ENCODE data around the gene PRKCD. TPM values are rescaled to one million over a fixed set of nuclear protein-coding genes. Genes with fewer than 3 reads are reported as not detected.

The PRKCD gene
- total and polyA plus RNA-seq, 9 of the 15 experiments (the other 6 are each of a cell fraction or from before 2014, with no cell fraction given) = 2.5 to 19.5 (median 6.1) TPM

DNA sequence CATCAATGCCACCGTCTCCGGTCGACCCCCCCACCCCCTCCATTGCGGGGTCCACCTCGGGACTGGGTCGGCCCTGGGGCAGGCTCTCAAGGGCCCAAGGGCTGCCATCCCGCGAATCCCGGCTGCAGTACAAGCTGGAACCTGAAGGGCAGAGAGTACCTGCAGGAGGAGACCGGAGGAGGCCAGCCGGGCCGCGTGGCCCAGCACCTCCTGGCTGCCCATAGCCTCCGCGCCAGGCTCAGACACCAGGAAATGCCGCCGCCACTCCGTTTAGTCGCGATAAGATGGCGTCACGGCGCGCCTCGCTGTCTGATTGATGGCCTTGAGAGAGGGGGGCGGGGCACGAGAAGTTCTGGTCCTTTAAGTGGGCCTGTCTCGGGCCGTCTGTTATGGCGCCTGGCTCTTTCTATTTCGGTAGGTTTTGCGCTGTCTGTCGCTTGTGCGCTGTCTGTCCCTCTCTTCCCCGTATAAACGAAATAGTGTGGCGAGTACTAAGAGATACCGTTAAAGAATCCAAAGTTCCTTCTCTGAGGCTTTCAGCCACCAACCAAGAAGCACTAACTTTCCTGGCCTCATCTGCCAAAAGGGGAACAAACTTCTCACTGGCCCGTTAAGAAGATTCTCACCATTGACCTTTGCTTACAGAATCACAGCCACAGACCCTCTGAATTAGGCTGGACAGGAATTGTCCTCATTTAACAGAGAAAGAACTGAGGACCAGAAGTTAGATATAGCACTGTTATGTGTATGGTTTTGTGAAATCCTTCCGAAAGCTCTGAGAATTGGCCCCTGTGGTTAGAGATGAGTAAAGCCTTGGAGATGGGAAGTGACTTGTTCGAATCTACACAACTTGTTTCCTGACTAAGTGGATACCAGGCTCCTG is 30.6 kb upstream of the PRKCD start, which contains the start of gene RFT1 (continued):
- TF ChIP-seq, protein P1, sequence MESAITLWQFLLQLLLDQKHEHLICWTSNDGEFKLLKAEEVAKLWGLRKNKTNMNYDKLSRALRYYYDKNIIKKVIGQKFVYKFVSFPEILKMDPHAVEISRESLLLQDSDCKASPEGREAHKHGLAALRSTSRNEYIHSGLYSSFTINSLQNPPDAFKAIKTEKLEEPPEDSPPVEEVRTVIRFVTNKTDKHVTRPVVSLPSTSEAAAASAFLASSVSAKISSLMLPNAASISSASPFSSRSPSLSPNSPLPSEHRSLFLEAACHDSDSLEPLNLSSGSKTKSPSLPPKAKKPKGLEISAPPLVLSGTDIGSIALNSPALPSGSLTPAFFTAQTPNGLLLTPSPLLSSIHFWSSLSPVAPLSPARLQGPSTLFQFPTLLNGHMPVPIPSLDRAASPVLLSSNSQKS (CRISPR knock-in tag; IDR thresholded peaks at IDR 0.05) = no peak
- TF ChIP-seq, protein P2, sequence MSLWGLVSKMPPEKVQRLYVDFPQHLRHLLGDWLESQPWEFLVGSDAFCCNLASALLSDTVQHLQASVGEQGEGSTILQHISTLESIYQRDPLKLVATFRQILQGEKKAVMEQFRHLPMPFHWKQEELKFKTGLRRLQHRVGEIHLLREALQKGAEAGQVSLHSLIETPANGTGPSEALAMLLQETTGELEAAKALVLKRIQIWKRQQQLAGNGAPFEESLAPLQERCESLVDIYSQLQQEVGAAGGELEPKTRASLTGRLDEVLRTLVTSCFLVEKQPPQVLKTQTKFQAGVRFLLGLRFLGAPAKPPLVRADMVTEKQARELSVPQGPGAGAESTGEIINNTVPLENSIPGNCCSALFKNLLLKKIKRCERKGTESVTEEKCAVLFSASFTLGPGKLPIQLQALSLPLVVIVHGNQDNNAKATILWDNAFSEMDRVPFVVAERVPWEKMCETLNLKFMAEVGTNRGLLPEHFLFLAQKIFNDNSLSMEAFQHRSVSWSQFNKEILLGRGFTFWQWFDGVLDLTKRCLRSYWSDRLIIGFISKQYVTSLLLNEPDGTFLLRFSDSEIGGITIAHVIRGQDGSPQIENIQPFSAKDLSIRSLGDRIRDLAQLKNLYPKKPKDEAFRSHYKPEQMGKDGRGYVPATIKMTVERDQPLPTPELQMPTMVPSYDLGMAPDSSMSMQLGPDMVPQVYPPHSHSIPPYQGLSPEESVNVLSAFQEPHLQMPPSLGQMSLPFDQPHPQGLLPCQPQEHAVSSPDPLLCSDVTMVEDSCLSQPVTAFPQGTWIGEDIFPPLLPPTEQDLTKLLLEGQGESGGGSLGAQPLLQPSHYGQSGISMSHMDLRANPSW (CRISPR knock-in tag; IDR thresholded peaks at IDR 0.05) = no peak
- TF ChIP-seq, protein P3, sequence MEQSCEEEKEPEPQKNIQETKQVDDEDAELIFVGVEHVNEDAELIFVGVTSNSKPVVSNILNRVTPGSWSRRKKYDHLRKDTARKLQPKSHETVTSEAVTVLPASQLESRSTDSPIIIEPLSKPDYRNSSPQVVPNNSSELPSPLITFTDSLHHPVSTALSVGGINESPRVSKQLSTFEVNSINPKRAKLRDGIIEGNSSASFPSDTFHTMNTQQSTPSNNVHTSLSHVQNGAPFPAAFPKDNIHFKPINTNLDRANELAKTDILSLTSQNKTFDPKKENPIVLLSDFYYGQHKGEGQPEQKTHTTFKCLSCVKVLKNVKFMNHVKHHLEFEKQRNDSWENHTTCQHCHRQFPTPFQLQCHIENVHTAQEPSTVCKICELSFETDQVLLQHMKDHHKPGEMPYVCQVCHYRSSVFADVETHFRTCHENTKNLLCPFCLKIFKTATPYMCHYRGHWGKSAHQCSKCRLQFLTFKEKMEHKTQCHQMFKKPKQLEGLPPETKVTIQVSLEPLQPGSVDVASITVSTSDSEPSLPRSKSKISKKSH (CRISPR knock-in tag; IDR thresholded peaks at IDR 0.05) = no peak
- TF ChIP-seq HDGF (IDR thresholded peaks at IDR 0.05) (no peak), CBX5 (IDR thresholded peaks at IDR 0.05; ENCODE audit: borderline replicate concordance, low read depth) (no peak), ZNF184 (CRISPR knock-in tag; IDR thresholded peaks at IDR 0.05) (no peak), TBL1XR1 (IDR thresholded peaks at IDR 0.05; ENCODE audit: low read length in 2 of 2) (peak in 1 of 2 experiments; percentile 57; a peak in 1 of 4 replicates), ZNF124 (CRISPR knock-in tag; IDR thresholded peaks at IDR 0.05) (no peak), SRF (CRISPR knock-in tag; IDR thresholded peaks at IDR 0.05) (no peak), ARNT (IDR thresholded peaks at IDR 0.05) (no peak), ASH1L (IDR thresholded peaks at IDR 0.05; ENCODE audit: borderline replicate concordance, low read depth, partially characterized antibody) (no peak), KAT8 (IDR thresholded peaks at IDR 0.05; ENCODE audit: low read depth) (no peak), WHSC1 (IDR thresholded peaks at IDR 0.05; ENCODE audit: low read length) (no peak), GTF2A2 (tag; IDR thresholded peaks at IDR 0.05) (no peak)
- TF ChIP-seq, protein P4, sequence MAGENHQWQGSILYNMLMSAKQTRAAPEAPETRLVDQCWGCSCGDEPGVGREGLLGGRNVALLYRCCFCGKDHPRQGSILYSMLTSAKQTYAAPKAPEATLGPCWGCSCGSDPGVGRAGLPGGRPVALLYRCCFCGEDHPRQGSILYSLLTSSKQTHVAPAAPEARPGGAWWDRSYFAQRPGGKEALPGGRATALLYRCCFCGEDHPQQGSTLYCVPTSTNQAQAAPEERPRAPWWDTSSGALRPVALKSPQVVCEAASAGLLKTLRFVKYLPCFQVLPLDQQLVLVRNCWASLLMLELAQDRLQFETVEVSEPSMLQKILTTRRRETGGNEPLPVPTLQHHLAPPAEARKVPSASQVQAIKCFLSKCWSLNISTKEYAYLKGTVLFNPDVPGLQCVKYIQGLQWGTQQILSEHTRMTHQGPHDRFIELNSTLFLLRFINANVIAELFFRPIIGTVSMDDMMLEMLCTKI (IDR thresholded peaks at IDR 0.05; ENCODE audit: partially characterized antibody) = no peak
- TF ChIP-seq, protein P5, sequence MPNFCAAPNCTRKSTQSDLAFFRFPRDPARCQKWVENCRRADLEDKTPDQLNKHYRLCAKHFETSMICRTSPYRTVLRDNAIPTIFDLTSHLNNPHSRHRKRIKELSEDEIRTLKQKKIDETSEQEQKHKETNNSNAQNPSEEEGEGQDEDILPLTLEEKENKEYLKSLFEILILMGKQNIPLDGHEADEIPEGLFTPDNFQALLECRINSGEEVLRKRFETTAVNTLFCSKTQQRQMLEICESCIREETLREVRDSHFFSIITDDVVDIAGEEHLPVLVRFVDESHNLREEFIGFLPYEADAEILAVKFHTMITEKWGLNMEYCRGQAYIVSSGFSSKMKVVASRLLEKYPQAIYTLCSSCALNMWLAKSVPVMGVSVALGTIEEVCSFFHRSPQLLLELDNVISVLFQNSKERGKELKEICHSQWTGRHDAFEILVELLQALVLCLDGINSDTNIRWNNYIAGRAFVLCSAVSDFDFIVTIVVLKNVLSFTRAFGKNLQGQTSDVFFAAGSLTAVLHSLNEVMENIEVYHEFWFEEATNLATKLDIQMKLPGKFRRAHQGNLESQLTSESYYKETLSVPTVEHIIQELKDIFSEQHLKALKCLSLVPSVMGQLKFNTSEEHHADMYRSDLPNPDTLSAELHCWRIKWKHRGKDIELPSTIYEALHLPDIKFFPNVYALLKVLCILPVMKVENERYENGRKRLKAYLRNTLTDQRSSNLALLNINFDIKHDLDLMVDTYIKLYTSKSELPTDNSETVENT (CRISPR knock-in tag; IDR thresholded peaks at IDR 0.05) = no peak
- TF ChIP-seq, protein P6, sequence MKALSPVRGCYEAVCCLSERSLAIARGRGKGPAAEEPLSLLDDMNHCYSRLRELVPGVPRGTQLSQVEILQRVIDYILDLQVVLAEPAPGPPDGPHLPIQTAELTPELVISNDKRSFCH (CRISPR knock-in tag; IDR thresholded peaks at IDR 0.05) = no peak
- TF ChIP-seq, protein P6 (tag; IDR thresholded peaks at IDR 0.05) = no peak
